PC-9 (cell line): ENCODE measurements around the gene ACSL3.

Experiments
- CTCF ChIP-seq: fragments of 200-600 bp; sonication (generic); conservative IDR thresholded peaks from 2 replicates; pipeline ENCODE4 v1.6.1; 2017; ENCODE audit warnings: mixed run types, antibody characterized with exemption, mild to moderate bottlenecking, moderate library complexity
- EZH2 ChIP-seq: fragments of 200-600 bp; sonication (generic); IDR thresholded peaks from 2 replicates; pipeline ENCODE4 v1.8.0; 2017; ENCODE audit warnings: antibody characterized with exemption, low read depth

GRCh38 chr2:222828572-222828971, 32.3 kb upstream of the ACSL3 start:
- TF ChIP-seq CTCF = no peak
- TF ChIP-seq EZH2 = no peak
